Liver (tissue), 9 donors: Measurements from ENCODE around the gene NFIB. TPM values are rescaled to one million over a fixed set of nuclear protein-coding genes. Genes with fewer than 3 reads are reported as not detected.

Source experiments
- DNase-seq: peaks from one replicate; pipeline ENCODE4 v3.0.0-alpha.2; 2017; ENCODE audit warnings: low spot score
- H3K27ac ChIP-seq, 2 donors: one replicate each; pipeline ENCODE4 v1.7.0; 2013; ENCODE audit warnings: inconsistent platforms in 2 of 2, low read length in 2 of 2, control low read depth in 1 of 2, low read depth in 1 of 2, mild to moderate bottlenecking in 1 of 2
- H3K27me3 ChIP-seq, 4 donors: one replicate each; pipeline versions ENCODE4 v1.6.1 to v1.7.0; 2013; ENCODE audit warnings: low read length in 3 of 4, inconsistent platforms in 1 of 4, mild to moderate bottlenecking in 1 of 4, moderate library complexity in 1 of 4; ENCODE audit not compliant: control insufficient read depth in 4 of 4, insufficient read depth in 4 of 4
- H3K36me3 ChIP-seq, 4 donors: one replicate each; pipeline versions ENCODE4 v1.6.1 to v1.7.0; 2013; ENCODE audit warnings: low read length in 3 of 4, mild to moderate bottlenecking in 3 of 4, low read depth in 1 of 4, moderate library complexity in 1 of 4; ENCODE audit not compliant: control insufficient read depth in 4 of 4, insufficient read depth in 3 of 4
- H3K4me1 ChIP-seq, 4 donors: one replicate each; pipeline versions ENCODE4 v1.6.1 to v1.7.0; 2013; ENCODE audit warnings: low read length in 3 of 4, mild to moderate bottlenecking in 3 of 4, moderate library complexity in 1 of 4; ENCODE audit not compliant: control insufficient read depth in 4 of 4, insufficient read depth in 4 of 4
- H3K4me3 ChIP-seq, 3 donors: one replicate each; pipeline versions ENCODE4 v1.6.1 to v1.7.0; 2013; ENCODE audit warnings: low read length in 3 of 3, control low read depth in 1 of 3, low read depth in 1 of 3, mild to moderate bottlenecking in 1 of 3
- H3K9ac ChIP-seq, 2 donors: one replicate each; pipeline ENCODE4 v1.7.0; 2013; ENCODE audit warnings: low read length in 2 of 2, mild to moderate bottlenecking in 2 of 2, moderate library complexity in 2 of 2, control low read depth in 1 of 2, low read depth in 1 of 2
- H3K9me3 ChIP-seq, 4 donors: one replicate each; pipeline versions ENCODE4 v1.6.1 to v1.7.0; 2013; ENCODE audit warnings: low read length in 3 of 4; ENCODE audit not compliant: control insufficient read depth in 4 of 4
- EGR1 ChIP-seq, 2 donors: IDR thresholded peaks; 2 replicates each; pipeline ENCODE4 v1.6.1; 2016 to 2018; ENCODE audit warnings: antibody characterized with exemption in 2 of 2, low read depth in 2 of 2
- FOXA1 ChIP-seq: IDR thresholded peaks from 2 replicates; pipeline ENCODE4 v1.6.1; 2016; ENCODE audit warnings: antibody characterized with exemption
- FOXA2 ChIP-seq: IDR thresholded peaks from 2 replicates; pipeline ENCODE4 v1.6.1; 2016; ENCODE audit warnings: antibody characterized with exemption
- GABPA ChIP-seq, 2 donors: IDR thresholded peaks in 1 of 2; conservative IDR thresholded peaks in 1 of 2; 2 replicates each; pipeline ENCODE4 v1.6.1; 2016; ENCODE audit warnings: antibody characterized with exemption in 2 of 2, mild to moderate bottlenecking in 1 of 2, moderate library complexity in 1 of 2
- HNF4A ChIP-seq, 2 donors: conservative IDR thresholded peaks; 2 replicates each; pipeline ENCODE4 v1.6.1; 2016; ENCODE audit warnings: antibody characterized with exemption in 2 of 2, mild to moderate bottlenecking in 2 of 2
- HNF4G ChIP-seq: IDR thresholded peaks from 2 replicates; pipeline ENCODE4 v1.6.1; 2016; ENCODE audit warnings: antibody characterized with exemption
- JUND ChIP-seq, 2 donors: IDR thresholded peaks; 2 replicates each; pipeline ENCODE4 v1.6.1; 2016; ENCODE audit warnings: antibody characterized with exemption in 2 of 2
- NR2F2 ChIP-seq: IDR thresholded peaks from 2 replicates; pipeline ENCODE4 v1.6.1; 2016; ENCODE audit warnings: antibody characterized with exemption
- RXRA ChIP-seq, 2 donors: IDR thresholded peaks; 2 replicates each; pipeline ENCODE4 v1.6.1; 2017 to 2018; ENCODE audit warnings: antibody characterized with exemption in 2 of 2, mild to moderate bottlenecking in 1 of 2
- SP1 ChIP-seq: IDR thresholded peaks from 2 replicates; pipeline ENCODE4 v1.6.1; 2018; ENCODE audit warnings: antibody characterized with exemption, mild to moderate bottlenecking
- TAF1 ChIP-seq: conservative IDR thresholded peaks from 2 replicates; pipeline ENCODE4 v1.6.1; 2016; ENCODE audit warnings: antibody characterized with exemption, mild to moderate bottlenecking
- YY1 ChIP-seq: IDR thresholded peaks from 2 replicates; pipeline ENCODE4 v1.6.1; 2016; ENCODE audit warnings: antibody characterized with exemption, mild to moderate bottlenecking
- WGBS: extraction: QIAGEN DNeasy Blood & Tissue Kit; methylation state at CpG from one replicate; pipeline ENCODE4 v1.1.7; 2013; 5-methylcytosine and 5-hydroxymethylcytosine counted together
- polyA plus RNA-seq, 2 donors: library from polyadenylated mRNA; stranded (reverse) in 1 of 2; unstranded in 1 of 2; fragments of 200-250 nt in 1 of 2; fragments of >200 nt in 1 of 2; fragmentation: Nextera tagmentation in 1 of 2; extraction: Ambion mirVana in 1 of 2; gene quantifications; one replicate each; pipeline versions ENCODE4 v1.2.1 to v1.2.3, GENCODE V29; 2013 to 2015
- total RNA-seq, 2 donors: library from RNA; depleted of rRNA; stranded (reverse); fragments of >200 nt; gene quantifications; one replicate each; pipeline ENCODE4 v1.2.3, GENCODE V29; 2014
- TF ChIP-seq, protein P1 (sequence below): fragments of 150-350 bp; IDR thresholded peaks from 2 replicates; pipeline ENCODE4 v1.5.1; 2017; ENCODE audit warnings: improper control_type of control experiment, low read depth, low read length; ENCODE audit not compliant: missing input control
- TF ChIP-seq, protein P2 (sequence below): IDR thresholded peaks from 2 replicates; pipeline ENCODE4 v1.6.1; 2016; ENCODE audit warnings: antibody characterized with exemption
- TF ChIP-seq, protein P3 (sequence below): IDR thresholded peaks from 2 replicates; pipeline ENCODE4 v1.6.1; 2016; ENCODE audit warnings: antibody characterized with exemption
- TF ChIP-seq, protein P4 (sequence below): IDR thresholded peaks from 2 replicates; pipeline ENCODE4 v1.6.1; 2016; ENCODE audit warnings: antibody characterized with exemption, mild to moderate bottlenecking
- donor health status: healthy.
- donor health status: healthy.
- donor health status: healthy.
- donor health status: healthy.
- donor health status: healthy.

Gene NFIB
- total and polyA plus RNA-seq, 4 donors: 3.2 to 23.2 (median 8.0) TPM

DNA sequence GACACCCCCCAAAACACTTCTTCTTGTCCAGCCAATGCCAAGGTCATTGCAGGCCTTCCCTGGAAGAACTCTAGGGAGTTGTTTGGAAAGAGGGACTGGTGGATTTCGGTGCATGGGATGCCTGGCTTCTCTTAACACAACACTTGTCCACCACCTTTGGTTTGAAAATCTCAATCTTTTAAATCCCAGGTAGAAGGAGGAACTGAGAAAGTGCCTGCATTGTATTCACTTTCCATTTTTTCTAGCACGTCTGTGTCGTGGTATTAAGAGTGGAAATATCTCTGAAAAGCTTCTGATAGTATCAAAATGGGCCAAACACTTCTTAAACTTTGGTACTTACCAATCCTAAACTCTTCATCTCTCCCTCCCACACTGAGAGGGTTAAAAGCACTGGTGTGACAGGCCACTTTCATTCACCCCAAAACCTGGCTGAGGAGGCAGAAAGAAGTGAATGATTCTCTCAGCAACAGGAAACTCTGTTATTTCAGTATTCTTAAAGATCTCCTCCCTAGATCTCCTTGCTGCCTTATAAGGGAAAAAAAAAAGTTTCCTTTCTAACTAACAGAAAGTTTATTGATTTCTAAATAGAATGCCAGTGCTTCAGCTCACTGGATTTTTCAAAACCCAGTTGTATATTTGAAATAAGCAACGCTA lies 3.9 kb upstream of the NFIB start (continued):
- TF ChIP-seq, protein P1, sequence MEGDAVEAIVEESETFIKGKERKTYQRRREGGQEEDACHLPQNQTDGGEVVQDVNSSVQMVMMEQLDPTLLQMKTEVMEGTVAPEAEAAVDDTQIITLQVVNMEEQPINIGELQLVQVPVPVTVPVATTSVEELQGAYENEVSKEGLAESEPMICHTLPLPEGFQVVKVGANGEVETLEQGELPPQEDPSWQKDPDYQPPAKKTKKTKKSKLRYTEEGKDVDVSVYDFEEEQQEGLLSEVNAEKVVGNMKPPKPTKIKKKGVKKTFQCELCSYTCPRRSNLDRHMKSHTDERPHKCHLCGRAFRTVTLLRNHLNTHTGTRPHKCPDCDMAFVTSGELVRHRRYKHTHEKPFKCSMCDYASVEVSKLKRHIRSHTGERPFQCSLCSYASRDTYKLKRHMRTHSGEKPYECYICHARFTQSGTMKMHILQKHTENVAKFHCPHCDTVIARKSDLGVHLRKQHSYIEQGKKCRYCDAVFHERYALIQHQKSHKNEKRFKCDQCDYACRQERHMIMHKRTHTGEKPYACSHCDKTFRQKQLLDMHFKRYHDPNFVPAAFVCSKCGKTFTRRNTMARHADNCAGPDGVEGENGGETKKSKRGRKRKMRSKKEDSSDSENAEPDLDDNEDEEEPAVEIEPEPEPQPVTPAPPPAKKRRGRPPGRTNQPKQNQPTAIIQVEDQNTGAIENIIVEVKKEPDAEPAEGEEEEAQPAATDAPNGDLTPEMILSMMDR: no peak

DNA sequence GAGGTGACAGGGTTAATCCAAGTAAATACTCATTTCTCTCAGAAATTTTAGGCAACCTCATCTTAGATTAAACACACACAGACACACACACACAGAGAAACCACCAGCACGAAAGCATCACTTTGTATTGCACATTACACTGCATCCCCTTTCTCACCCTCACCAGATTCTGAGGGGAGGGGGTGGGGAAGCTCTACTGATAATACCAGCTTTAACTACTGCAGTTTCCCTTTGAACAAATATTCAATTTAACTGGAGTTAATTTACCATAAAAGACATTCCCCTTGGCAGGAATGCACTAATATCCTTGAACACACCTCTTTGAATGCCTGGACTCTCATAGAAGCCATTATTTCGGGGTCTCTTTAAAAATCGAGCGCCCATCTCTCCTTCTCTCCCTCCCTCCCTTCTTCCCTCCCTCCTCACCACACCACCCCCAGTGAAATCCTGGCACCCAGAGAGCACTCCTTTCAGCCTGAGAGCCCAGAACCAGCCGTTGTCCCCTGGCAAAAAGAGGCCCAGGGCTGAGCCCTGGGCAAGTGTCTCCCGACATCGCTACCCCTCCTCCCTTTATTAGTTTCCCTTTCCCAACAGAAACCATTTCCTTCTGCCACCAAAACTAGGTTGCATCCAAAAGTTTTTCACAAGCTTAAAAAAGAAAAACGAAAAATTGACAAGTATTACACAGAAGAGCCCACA lies 2.8 kb upstream of the NFIB start:
- no peak for TF ChIP-seq GABPA (IDR thresholded peaks at IDR 0.05 in 1 of 2, conservative IDR thresholded peaks at IDR 0.05 in 1 of 2)
- TF ChIP-seq SP1: no peak
- no peak for TF ChIP-seq FOXA2
- no peak for TF ChIP-seq HNF4G
- TF ChIP-seq RXRA (IDR thresholded peaks at IDR 0.05): no peak
- no peak for TF ChIP-seq EGR1 (IDR thresholded peaks at IDR 0.05; ENCODE audit: low read depth in 2 of 2)
- TF ChIP-seq, protein P2, sequence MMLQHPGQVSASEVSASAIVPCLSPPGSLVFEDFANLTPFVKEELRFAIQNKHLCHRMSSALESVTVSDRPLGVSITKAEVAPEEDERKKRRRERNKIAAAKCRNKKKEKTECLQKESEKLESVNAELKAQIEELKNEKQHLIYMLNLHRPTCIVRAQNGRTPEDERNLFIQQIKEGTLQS: no peak
- TF ChIP-seq TAF1: no peak
- TF ChIP-seq YY1: no peak
- TF ChIP-seq JUND (IDR thresholded peaks at IDR 0.05): no peak
- TF ChIP-seq NR2F2: no peak
- TF ChIP-seq HNF4A (conservative IDR thresholded peaks at IDR 0.05): no peak
- TF ChIP-seq, protein P3, sequence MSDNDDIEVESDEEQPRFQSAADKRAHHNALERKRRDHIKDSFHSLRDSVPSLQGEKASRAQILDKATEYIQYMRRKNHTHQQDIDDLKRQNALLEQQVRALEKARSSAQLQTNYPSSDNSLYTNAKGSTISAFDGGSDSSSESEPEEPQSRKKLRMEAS: no peak
- TF ChIP-seq, protein P1: no peak
- TF ChIP-seq, protein P4, sequence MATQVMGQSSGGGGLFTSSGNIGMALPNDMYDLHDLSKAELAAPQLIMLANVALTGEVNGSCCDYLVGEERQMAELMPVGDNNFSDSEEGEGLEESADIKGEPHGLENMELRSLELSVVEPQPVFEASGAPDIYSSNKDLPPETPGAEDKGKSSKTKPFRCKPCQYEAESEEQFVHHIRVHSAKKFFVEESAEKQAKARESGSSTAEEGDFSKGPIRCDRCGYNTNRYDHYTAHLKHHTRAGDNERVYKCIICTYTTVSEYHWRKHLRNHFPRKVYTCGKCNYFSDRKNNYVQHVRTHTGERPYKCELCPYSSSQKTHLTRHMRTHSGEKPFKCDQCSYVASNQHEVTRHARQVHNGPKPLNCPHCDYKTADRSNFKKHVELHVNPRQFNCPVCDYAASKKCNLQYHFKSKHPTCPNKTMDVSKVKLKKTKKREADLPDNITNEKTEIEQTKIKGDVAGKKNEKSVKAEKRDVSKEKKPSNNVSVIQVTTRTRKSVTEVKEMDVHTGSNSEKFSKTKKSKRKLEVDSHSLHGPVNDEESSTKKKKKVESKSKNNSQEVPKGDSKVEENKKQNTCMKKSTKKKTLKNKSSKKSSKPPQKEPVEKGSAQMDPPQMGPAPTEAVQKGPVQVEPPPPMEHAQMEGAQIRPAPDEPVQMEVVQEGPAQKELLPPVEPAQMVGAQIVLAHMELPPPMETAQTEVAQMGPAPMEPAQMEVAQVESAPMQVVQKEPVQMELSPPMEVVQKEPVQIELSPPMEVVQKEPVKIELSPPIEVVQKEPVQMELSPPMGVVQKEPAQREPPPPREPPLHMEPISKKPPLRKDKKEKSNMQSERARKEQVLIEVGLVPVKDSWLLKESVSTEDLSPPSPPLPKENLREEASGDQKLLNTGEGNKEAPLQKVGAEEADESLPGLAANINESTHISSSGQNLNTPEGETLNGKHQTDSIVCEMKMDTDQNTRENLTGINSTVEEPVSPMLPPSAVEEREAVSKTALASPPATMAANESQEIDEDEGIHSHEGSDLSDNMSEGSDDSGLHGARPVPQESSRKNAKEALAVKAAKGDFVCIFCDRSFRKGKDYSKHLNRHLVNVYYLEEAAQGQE: no peak
- no peak for TF ChIP-seq FOXA1
- no peak overlapping the region for H3K4me3 ChIP-seq
- H3K36me3 ChIP-seq: no peaks in the 10 kb centered on the region
- H3K4me1 ChIP-seq: peaks cover 5 to 60% (median 44%) of the 10 kb centered on the region in 4 donors
- peak overlapping the region; percentile 64 to 69 for H3K27ac ChIP-seq
- no peak for DNase-seq
- H3K27me3 ChIP-seq: no peaks in the 10 kb centered on the region
- no peak overlapping the region for H3K9ac ChIP-seq
- WGBS: 64% methylated on average over 8 of the region's 8 CpGs
- H3K9me3 ChIP-seq: no peaks in the 10 kb centered on the region
